Measurements from ENCODE around the gene SORCS2.

The SORCS2 gene

DNA sequence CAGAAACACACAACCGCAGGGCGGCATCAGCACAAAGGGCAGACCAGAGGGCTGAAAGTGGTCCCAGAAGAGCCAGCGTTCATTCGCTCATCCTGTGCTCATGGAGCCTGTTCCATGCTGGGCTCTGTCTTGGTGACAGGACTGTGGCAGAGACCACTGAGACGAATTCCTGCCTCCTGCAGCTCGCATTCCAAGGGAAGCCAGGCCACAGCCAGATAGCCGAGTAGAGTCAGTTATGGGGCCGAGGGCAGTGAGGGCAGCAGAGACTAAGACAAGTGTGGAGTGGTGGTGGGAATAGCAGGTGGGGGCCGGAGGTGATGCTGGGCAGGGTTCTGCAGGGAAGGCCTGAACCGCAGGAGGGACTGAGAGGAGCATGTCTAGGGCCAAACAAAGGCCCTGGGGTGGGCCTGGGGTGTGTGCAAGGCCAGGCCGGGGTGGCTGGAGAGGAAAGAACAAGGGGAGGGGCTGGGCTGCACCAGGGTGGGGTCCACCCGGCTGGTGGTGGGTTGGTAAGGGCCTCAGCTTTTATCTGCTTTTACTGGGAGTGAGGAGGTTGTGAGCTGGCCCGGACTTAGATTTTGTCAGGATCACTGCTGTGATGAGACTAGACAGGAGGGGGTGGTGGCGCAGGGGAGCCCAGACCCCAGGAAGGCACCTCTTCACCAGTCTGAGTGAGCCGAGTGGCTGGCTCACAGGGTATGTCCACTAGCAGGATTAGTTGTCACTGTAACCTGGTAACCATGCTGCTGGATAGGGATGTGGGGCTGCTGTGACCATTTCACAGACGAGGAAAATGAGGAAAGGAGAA lies 236.1 kb downstream of the SORCS2 start:
- no peak for DNase-seq (ENCODE audit: low spot score)

- no peak for DNase-seq (ENCODE audit: low spot score)
Observed at GRCh38 chr4:7429069-7429416, 236.7 kb downstream of the SORCS2 start.

DNA sequence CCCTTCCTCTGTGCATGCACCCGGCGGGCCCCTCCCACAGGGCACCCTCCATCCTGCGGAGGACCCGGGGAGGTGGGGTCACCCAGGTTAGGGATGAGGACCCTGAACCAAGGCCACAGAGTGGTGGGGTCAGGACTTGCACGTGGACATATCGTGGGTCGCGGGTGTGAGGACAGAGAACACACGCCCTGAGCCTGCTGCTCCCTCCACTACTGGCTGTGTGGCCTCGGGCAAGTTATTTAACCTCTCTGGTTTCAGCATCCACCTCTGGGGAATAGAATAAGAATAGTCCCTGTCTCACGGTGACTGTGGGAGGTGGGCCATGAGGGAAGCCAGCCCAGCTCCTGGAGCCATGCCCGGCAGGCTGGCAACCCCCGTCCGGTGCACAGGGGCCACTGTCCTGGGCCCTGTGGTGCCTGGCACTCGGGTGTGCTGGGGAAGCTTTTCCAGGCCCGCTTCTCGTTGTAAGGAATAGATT lies 237.3 kb downstream of the SORCS2 start:
- DNase-seq (ENCODE audit: low spot score), result no peak

DNA sequence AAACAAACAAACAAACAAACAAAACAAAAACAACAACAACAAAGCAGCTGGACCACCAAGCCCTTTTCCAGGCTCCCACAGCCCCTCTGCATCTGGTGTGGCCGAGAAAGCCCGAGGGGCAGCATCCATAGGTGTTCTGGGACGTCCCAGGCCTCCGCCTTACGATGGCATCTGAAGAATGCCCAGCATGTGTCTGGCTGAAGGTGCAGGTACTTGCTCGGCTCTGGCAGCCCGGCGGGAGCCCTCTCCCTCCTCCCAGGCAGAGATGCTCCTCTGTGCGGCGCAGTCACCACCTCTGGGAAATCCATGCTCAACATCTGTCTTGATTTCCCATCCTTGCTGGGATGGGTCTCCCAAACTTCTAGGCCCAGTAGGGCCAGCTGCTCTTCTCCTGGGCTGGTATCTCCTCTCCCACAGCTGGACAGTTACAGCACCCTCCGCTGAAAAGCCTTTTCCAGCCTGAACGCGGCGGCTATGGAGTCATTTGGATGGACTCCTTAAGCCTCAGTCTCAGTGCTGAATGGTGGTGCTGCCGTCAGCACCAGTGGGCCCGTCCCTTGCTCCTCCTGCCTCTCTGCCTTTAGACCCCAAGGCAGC lies 238.1 kb downstream of the SORCS2 start:
- no peak for DNase-seq (ENCODE audit: low spot score)

GRCh38 chr4:7430965-7431695 lies 238.8 kb downstream of the SORCS2 start:
- DNase-seq (ENCODE audit: low spot score), result no peak

- DNase-seq (ENCODE audit: low spot score), result no peak
Observed at GRCh38 chr4:7431696-7432530, 239.6 kb downstream of the SORCS2 start.

- DNase-seq (ENCODE audit: low spot score), result no peak
Observed at GRCh38 chr4:7432531-7433375, 240.4 kb downstream of the SORCS2 start.

DNA sequence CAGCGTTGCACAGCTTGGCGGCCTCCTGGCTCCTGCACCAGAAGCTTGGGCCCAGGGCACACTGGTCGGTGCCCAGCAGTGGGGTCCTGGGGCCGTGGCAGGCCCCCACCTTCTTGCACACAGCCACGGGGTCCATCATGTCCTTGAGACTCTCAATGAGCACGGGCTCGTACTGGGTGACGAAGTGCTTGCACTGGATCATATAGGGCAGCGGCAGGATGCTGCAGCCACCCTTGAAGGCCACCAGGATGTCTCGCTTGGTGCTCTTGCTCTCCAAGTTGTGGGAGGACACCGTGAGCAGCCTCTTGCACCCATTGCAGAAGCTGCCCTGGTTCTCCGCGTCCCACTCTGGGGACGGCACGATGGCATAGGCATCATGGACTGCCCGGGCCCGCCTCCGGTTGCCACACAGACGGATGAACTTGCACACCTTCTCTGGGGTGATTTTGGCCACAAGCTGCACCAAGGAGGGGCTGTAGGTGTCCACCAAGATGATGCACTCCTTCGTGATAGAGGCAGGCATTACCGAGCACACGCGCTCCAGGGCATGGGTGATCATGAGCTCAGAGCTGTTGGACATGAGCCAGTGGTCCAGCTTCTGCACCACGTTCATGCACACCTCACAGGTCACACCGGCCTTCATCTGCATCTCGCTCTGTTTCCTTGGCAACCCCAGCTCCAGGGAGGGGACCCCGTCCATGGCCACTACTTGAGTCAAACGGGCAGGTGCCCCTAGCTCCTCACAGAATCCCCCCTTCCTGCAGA lies 241.2 kb downstream of the SORCS2 start:
- DNase-seq (ENCODE audit: low spot score), result no peak

- DNase-seq (ENCODE audit: low spot score), result no peak
Observed at GRCh38 chr4:7434141-7434765, 241.9 kb downstream of the SORCS2 start.

GRCh38 chr4:7434766-7435150 lies 242.4 kb downstream of the SORCS2 start, which contains the start of gene PSAPL1:
TSS of gene PSAPL1 (minus strand) at chr4:7434930. CDS start at chr4:7434879, 51 bp downstream.
- no peak for DNase-seq (ENCODE audit: low spot score)

DNA sequence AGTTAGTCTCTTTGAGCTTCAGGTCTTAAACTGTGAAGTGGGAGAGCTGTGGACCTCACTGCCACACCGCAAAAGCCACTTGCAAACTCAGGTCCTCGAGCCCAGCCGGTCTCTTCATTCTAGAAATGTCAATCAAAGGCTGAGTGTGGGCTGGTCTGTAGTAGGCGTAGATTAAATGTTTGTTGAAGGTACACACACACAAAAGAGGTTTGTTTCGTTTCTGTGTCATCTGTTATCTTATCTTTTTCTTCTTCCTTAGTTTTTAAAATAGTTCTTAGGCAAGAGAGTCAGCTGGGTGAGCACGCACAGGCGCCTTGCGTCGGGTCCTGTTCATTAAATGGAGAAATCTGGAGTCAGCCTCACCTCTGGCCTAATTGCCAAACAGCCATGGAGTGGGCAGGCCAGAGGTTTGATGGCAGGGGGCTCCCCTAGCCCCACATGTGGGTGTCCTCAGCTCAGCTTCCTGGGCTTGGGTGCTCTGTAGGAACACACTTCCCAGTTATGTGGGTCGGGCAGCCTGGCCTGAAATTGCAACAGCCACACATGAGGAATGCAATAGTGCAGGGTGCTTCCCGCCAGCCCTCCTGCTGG lies 243.2 kb downstream of the SORCS2 start:
- no peak for DNase-seq (ENCODE audit: low spot score)

GRCh38 chr4:7436256-7436655 lies 243.9 kb downstream of the SORCS2 start:
- DNase-seq (ENCODE audit: low spot score), result no peak

- DNase-seq (ENCODE audit: low spot score), result no peak
Observed at GRCh38 chr4:7439699-7440098, 247.4 kb downstream of the SORCS2 start.

DNA sequence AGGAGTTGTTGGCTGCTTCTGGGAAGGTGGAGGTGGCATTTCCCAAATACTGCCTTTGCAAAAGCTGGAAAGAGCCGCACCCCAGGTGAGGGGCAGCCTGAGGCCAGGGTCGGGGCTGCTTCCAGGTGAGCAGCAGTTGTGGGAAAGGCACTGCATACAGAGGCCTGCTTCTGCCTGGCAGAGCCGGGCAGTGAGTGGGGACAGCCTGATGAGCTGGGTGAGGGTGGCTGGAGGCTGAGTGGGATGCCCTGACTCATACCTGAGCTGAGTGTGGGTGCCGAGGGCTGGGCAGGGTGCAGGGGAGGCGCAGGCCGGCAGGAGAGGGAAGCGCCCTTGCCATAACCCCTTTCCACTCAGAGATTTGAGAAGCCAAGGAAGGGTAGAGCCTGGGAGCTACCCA lies 248.9 kb downstream of the SORCS2 start:
- no peak for DNase-seq (ENCODE audit: low spot score)

- DNase-seq (ENCODE audit: low spot score), result no peak
Observed at GRCh38 chr4:7442574-7443162, 250.3 kb downstream of the SORCS2 start.

GRCh38 chr4:7444314-7444713 lies 252.0 kb downstream of the SORCS2 start:
- DNase-seq (ENCODE audit: low spot score), result no peak

GRCh38 chr4:7444731-7445130 lies 252.4 kb downstream of the SORCS2 start:
- no peak for DNase-seq (ENCODE audit: low spot score)

- DNase-seq (ENCODE audit: low spot score), result no peak
Observed at GRCh38 chr4:7447236-7447635, 254.9 kb downstream of the SORCS2 start.

DNA sequence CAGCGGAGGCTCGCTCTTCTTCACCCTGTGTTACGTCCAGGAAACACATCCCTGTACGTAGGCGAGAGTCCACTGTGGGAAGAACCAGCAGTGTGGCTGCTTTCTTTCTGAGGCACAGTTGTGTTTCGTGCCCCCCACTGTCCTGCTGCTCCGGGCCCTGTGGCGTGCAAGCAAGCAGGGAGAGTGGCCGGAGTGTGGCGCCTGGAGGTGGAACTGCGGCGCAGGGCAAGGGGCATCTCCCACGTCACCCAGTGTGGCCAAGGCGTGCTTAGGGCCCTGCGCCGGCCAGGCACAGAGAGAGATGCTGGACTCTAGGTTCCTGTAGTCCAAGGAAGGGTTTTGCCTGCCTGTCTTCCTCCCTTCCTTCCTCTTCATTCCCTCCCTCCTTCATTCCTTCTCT lies 255.7 kb downstream of the SORCS2 start:
- DNase-seq (ENCODE audit: low spot score), result no peak

Measured in cerebellar cortex (tissue), 1 donor.